ENCODE results near the gene BLVRB.

BLVRB gene

DNA sequence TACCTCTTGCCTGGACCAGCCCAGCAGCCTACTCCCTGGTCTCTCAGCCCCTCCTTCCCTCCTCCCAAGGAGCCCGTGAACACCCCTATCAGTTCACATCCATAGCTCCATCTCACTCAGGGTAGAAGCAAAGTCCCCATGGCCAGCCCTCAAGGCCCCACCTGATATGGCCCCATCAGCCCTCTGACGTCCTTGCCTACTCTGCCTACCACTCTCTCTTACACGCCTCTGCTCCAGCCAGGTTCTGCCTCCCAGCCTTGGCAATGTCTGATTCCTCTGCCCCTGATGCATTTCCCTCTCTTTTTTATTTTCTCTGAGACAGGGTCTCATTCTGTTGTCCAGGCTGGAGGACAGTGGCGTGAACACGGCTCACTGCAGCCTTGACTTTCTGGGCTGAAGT is 13.5 kb downstream of the BLVRB start:
- in situ Hi-C loops (cut with MboI; ENCODE audit: low sequenced_read_pairs, unreplicated experiment) = no loop called here
- TF ChIP-seq, protein P1, sequence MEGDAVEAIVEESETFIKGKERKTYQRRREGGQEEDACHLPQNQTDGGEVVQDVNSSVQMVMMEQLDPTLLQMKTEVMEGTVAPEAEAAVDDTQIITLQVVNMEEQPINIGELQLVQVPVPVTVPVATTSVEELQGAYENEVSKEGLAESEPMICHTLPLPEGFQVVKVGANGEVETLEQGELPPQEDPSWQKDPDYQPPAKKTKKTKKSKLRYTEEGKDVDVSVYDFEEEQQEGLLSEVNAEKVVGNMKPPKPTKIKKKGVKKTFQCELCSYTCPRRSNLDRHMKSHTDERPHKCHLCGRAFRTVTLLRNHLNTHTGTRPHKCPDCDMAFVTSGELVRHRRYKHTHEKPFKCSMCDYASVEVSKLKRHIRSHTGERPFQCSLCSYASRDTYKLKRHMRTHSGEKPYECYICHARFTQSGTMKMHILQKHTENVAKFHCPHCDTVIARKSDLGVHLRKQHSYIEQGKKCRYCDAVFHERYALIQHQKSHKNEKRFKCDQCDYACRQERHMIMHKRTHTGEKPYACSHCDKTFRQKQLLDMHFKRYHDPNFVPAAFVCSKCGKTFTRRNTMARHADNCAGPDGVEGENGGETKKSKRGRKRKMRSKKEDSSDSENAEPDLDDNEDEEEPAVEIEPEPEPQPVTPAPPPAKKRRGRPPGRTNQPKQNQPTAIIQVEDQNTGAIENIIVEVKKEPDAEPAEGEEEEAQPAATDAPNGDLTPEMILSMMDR (IDR thresholded peaks at IDR 0.05; ENCODE audit: borderline replicate concordance, control extremely low read depth, extremely low read depth, insufficient read depth, missing control alignments) = no peak
- DNase-seq (ENCODE audit: low spot score) = no peak

DNA sequence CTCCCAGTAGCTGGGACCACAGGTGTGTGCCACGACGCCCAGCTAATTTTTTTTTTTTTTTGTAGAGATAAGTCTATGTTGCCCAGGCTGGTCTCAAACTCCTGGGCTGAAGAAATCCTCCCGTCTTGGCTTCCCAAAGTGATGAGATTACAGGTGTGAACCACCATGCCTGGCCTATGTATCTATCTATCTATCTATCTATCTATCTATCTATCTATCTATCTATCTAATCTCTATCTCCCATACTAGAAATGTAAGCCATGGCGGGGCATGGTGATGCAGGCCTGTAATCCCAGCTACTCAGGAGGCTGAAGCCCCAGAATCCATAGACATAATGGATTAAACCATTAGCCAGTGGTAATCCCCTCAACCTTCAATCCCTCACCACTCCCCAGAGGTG is 14.9 kb downstream of the BLVRB start:
- in situ Hi-C loops (cut with MboI; ENCODE audit: low sequenced_read_pairs, unreplicated experiment) = no loop called here
- TF ChIP-seq, protein P1 (IDR thresholded peaks at IDR 0.05; ENCODE audit: borderline replicate concordance, control extremely low read depth, extremely low read depth, insufficient read depth, missing control alignments) = no peak
- no peak for DNase-seq (ENCODE audit: low spot score)

DNA sequence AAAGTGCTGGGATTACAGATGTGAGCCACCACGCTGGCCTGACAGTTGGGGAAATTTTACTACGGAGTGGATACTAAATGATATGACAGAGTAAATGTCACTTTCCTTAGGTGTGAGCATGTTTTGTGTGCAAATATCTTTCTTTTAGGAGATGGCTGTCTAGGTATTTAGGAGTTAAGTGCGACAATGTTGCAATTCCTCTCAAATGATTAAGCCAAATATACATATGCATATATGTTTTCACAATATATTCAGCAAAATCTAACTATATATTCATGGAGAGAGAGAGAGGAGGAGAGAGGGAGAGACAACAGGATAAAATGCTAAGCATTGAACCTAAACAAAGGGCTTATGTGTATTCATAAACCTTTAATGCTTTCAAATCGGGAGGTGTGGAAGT is 16.0 kb downstream of the BLVRB start:
- no peak for DNase-seq (ENCODE audit: low spot score)
- TF ChIP-seq, protein P1 (IDR thresholded peaks at IDR 0.05; ENCODE audit: borderline replicate concordance, control extremely low read depth, extremely low read depth, insufficient read depth, missing control alignments) = no peak
- in situ Hi-C loops (cut with MboI; ENCODE audit: low sequenced_read_pairs, unreplicated experiment) = no loop called here

DNA sequence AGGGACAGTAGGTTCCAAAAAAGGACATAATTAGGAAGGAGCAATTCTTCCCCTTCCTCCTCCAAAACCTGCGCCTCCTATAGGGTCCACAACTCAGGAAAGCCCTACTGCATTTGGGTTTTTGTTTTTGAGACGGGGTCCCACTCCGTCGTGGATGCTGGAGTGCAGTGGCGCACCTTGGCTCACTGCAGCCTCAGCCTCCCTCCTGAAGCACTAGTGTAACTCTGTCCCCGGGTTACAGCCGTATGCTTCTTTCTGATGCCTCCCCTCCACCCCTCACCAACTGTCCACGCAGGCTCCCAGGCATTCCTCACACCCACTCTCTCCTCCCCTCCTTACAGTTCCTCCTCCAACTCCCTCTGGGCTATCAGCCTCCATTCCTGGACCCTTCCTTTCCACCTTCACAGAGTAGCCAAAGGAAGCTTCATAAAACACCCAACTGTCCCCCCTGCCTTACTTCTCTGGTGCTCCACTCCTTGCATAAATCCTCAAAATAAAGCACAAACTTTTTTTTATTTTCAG is 19.2 kb downstream of the BLVRB start:
- no peak for DNase-seq (ENCODE audit: low spot score)
- in situ Hi-C loops (cut with MboI; ENCODE audit: low sequenced_read_pairs, unreplicated experiment) = no loop called here
- TF ChIP-seq, protein P1 (IDR thresholded peaks at IDR 0.05; ENCODE audit: borderline replicate concordance, control extremely low read depth, extremely low read depth, insufficient read depth, missing control alignments) = no peak

DNA sequence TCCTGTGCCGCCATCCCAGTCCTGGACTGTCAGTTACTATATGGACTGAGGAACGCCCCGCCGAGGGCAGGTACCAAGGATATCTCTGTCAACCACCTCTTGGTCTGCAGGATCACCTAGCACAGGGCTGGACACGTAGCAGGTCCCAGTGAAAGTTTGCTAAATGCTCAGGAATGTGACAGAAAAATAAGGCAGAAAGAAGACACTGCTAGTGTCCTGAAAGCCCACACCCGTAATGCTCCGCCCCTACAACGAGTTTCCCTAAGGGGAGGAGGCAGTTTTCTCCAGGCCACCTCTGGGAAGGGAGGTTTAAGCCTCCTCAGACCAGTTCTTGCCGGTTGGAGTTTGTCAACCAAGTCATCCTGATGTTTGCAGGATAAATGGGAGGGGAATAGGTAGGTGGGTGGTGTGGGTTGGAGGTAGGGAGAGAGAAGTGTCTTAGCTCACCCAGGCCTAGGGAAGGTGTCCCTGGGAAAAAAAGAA is 19.7 kb downstream of the BLVRB start:
- TF ChIP-seq, protein P1 (IDR thresholded peaks at IDR 0.05; ENCODE audit: borderline replicate concordance, control extremely low read depth, extremely low read depth, insufficient read depth, missing control alignments) = no peak
- in situ Hi-C loops (cut with MboI; ENCODE audit: low sequenced_read_pairs, unreplicated experiment) = no loop called here
- no peak for DNase-seq (ENCODE audit: low spot score)

DNA sequence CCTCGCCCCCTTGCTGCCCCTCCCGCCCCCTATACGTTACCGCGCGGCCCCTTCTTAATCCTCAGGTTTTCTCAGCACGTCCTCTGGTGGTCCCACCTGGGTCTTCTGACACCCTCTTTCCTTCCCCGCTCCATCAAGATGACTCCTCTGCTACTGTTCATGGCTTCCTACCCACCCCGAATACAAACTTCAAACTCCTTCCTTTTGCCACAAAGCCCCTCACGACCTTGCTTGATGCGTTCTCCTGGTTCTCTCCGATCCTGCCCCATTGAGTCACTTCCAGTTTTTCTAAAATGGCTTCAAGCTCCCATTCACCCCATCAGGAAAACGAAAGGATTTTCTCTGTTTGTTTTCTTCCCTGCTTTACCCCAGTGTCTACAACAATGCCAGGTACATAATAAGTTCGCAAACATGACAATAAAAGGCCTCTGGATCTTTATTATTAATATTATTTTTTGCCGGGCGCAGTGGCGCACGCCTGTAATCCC is 20.7 kb downstream of the BLVRB start:
- in situ Hi-C loops (cut with MboI; ENCODE audit: low sequenced_read_pairs, unreplicated experiment) = no loop called here
- TF ChIP-seq, protein P1 (IDR thresholded peaks at IDR 0.05; ENCODE audit: borderline replicate concordance, control extremely low read depth, extremely low read depth, insufficient read depth, missing control alignments) = no peak
- DNase-seq (ENCODE audit: low spot score) = no peak

Measured in GM13976 (cell line).